ENCODE measurements around the gene SLC51A.

DNA sequence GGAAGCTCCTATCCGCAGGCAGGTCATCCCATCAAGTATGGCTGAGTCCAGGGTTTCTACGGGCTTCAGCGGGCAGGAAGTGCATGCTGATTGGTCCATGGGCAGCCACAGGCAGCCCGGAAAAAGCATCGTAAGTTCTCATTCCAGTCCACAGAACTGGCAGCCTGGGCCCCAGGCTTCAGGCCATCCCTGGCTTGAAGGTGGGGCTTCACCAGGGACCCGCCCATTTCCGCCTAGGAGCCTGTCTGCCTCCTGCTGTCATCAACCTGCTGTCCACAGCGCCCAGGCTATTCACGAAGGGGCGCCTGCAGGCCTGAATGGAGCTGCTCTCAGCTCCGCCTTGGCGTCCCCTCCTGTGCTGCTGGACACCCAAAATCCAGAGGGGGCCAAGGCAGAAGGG is 57.3 kb downstream of the SLC51A start:
- TF ChIP-seq CTCF (IDR thresholded peaks at IDR 0.05), result no peak
- TF ChIP-seq ZFX (IDR thresholded peaks at IDR 0.05; ENCODE audit: borderline replicate concordance), result no peak
